ENCODE data around the gene IL17B.
A peak's percentile ranks its signal among the peaks of the same experiment; 100 is the strongest.

IL17B gene

DNA sequence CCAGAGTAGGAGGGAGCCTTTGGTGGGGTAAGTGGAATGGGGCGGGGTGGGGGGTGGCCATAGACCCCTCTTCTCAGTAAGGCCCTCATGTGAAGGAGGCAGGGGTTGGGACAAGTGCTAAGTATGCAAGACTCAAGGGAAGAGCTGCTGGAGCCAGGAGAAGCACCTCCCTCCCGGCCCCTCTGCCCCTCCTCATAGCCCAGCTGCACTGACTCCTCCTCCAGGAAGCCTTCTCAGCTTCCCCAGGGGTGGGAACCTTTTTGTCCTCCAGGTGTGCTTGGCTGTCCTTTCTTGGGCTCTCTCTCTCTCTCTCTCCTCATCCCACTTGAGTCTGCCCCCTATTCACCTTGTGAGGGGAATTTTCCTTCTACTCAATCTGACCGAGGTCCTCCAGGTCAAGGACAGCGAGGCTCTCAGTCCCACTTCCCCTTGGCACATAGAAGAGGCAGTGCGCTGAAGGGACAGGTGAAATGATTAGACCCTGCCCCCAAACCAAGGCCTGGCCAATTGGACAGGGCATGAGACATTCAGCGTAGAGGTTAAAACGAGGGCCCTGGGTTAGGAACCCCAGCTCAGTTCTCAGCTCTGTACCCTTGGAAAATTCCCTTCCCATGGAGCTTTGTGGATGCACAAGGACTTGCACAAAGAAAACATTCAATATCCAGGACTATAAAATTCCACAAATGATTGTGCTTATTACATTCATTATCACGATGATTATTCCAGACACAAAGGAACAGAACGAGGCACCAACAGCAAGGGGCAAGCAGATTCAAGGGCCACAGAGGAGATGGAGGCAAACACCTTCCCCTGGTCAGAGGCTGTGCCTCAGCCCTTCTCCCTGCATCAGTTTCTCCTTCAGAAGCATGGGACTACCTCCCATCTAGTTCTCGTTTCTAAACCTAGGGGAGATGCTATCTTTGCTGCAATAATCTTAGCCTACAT is 45.6 kb upstream of the IL17B start:
- TF ChIP-seq, protein P1, sequence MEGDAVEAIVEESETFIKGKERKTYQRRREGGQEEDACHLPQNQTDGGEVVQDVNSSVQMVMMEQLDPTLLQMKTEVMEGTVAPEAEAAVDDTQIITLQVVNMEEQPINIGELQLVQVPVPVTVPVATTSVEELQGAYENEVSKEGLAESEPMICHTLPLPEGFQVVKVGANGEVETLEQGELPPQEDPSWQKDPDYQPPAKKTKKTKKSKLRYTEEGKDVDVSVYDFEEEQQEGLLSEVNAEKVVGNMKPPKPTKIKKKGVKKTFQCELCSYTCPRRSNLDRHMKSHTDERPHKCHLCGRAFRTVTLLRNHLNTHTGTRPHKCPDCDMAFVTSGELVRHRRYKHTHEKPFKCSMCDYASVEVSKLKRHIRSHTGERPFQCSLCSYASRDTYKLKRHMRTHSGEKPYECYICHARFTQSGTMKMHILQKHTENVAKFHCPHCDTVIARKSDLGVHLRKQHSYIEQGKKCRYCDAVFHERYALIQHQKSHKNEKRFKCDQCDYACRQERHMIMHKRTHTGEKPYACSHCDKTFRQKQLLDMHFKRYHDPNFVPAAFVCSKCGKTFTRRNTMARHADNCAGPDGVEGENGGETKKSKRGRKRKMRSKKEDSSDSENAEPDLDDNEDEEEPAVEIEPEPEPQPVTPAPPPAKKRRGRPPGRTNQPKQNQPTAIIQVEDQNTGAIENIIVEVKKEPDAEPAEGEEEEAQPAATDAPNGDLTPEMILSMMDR (IDR thresholded peaks at IDR 0.05; ENCODE audit: low read depth, low read length), result no peak
- no peak for DNase-seq
- H3K9me3 ChIP-seq, result no peaks in the 10 kb centered on the region
- H3K27me3 ChIP-seq, result no peaks in the 10 kb centered on the region
- peak overlapping the region; percentile 41 for H3K4me3 ChIP-seq (ENCODE audit: low read depth, low read length)
- peaks cover 3% of the 10 kb centered on the region; the same call in 1 of the 2 replicates for H3K36me3 ChIP-seq
- peaks cover 68% of the 10 kb centered on the region for H3K4me1 ChIP-seq

DNA sequence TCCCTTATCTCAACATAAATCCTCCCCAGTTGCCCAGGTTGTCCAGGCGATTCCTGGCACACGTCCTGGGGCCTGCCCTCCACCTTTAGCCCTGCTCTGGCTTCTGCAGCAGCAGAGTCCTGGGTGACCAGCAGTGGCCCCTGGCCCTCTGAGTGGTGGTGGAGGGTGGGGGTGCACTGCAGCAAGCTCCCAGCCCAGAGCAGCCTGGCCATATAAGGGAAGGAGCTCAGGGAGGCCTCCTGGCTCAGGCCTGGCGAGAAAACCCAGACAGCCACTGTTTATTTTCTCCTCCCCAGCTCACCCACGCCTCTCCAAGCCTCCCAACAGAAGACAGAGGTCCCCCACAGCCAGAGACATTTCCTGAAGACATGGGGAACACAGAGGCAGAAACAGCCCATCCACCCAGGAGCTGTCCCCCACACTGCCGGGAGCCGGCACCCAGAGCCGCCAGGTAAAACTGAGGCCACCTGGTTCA is 44.7 kb upstream of the IL17B start:
- Histone ChIP-seq H3K36me3 (no peaks in the 10 kb centered on the region), H3K4me3 (ENCODE audit: low read depth, low read length) (peak overlapping the region; percentile 34), H3K4me1 (peaks cover 69% of the 10 kb centered on the region), H3K9me3 (no peaks in the 10 kb centered on the region), H3K27me3 (no peaks in the 10 kb centered on the region)
- DNase-seq, result peak; percentile 65
- TF ChIP-seq, protein P1 (IDR thresholded peaks at IDR 0.05; ENCODE audit: low read depth, low read length), result no peak

DNA sequence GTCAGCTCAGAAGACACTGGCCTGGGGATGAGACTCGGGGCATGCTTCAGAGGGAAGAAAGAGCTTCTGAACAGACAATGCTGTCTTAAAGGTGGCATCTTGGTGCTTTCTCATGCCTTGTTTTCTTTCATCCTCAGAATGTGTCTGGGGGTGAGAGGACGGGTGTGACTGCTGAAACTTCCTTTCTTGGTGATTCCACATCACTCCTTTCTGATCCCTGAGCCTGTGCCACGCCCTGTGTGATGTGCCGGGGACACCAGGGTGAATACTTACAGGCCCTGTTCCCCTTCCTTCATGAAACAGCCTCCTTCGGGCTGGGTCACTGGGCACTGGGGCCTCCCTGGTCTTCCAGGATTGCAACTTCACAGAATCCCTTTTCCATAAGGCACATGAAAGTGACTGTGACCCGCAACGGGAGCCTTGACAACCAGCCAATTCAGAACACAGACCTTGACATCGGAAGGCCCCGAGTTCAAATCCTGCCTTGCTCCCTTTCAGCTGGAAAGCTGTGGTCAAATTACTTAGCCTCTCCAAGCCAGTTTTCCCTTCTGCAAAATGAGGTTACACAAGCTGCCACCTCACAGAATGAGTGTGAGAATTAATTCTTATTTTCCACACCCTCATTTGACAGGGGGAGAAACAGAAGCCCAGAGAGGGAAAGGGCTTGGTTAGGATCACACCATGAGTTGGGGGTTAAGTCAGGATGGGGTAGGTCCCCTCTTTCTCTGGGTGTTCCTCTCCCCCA is 44.1 kb upstream of the IL17B start:
- peaks cover 63% of the 10 kb centered on the region for H3K4me1 ChIP-seq
- DNase-seq, result peak; percentile 36
- TF ChIP-seq, protein P1 (IDR thresholded peaks at IDR 0.05; ENCODE audit: low read depth, low read length), result no peak
- H3K36me3 ChIP-seq, result no peaks in the 10 kb centered on the region
- H3K27me3 ChIP-seq, result no peaks in the 10 kb centered on the region
- H3K4me3 ChIP-seq (ENCODE audit: low read depth, low read length), result peak overlapping the region; percentile 31
- no peaks in the 10 kb centered on the region for H3K9me3 ChIP-seq

DNA sequence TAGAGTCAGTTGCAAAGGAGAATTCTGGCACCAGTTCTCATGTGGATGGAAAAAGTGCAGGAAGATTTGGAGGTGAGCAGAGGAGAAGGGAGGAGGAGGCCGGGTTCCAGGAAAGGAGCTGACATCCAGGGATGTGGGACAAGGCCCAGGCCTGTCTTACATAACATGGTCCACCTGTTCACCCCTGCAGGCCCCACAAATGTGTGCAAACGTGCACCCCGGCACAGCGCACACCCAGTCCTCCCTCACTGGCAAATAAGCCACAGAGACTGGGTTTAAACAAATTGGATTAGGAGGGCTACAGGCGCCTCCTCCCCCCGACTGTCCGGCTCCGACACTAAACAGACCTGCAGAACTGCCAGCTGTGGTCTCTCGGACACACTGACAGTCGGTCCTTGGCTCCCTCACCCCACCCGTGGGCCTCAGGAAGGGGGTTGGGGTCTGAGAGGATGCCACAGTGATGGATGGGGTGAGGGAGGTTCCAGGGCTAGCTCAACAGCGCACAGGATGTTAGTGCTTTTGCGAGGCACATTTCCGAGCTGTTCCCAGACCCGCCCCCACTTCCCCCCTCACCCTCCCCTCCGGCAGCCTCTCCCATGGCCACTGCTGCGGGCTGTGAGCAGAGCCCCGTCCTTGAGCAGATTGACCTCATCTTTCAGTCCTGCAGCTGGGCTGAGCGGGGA is 43.4 kb upstream of the IL17B start:
- TF ChIP-seq, protein P1 (IDR thresholded peaks at IDR 0.05; ENCODE audit: low read depth, low read length), result no peak
- peak; percentile 99 for DNase-seq

DNA sequence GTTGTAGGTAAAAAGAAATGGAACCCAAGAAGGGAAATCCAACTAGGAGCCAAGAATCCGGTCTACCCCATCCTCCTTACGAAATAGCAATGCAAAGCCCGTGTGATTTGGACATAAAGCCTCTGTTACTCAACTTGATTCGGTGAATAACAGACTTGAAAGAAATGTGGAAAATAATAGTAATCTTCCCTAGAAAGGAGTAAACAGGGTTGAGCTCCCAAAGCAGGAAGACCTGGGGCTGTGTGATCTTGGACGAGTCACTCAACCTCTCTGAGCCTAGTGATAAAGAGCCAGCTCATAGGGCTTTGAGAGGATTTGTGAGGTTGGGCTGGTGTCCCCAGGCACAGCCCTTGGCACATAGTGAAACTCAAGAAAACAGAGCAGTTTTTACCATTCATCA is 42.7 kb upstream of the IL17B start:
- TF ChIP-seq, protein P1 (IDR thresholded peaks at IDR 0.05; ENCODE audit: low read depth, low read length), result no peak
- 0 out of 2 replicates have a peak overlapping the region, but pooled peaks have one; percentile 5 for H3K4me3 ChIP-seq (ENCODE audit: low read depth, low read length)

More for the DNA sequence above, 43.4 kb upstream of the IL17B start:
- Histone ChIP-seq H3K9me3 (no peaks in the 10 kb centered on the region), H3K36me3 (no peaks in the 10 kb centered on the region), H3K4me1 (peaks cover 67% of the 10 kb centered on the region), H3K4me3 (ENCODE audit: low read depth, low read length) (peak overlapping the region; percentile 31), H3K27me3 (no peaks in the 10 kb centered on the region)

More for the DNA sequence above, 42.7 kb upstream of the IL17B start:
- Histone ChIP-seq H3K9me3 (no peaks in the 10 kb centered on the region), H3K27me3 (no peaks in the 10 kb centered on the region), H3K4me1 (peaks cover 71% of the 10 kb centered on the region), H3K36me3 (no peaks in the 10 kb centered on the region)
- DNase-seq, result no peak

Measured in BE2C (cell line).